ENCODE data around the gene RTTN.
"Not testable (repeated sequence)": the region's sequence is repeated elsewhere in the genome, so short reads cannot be mapped to it uniquely, and the experiment has no call there.

RTTN gene

GRCh38 chr18:70205421-70206397 is at the start of gene RTTN:
RTTN (minus strand) TSS chr18:70205687; CDS start chr18:70205658, 29 bp downstream.
- Histone ChIP-seq H3K4me3 (ENCODE audit: low read depth, low read length) (peak within 1 kb of the TSS; percentile 81), H3K27ac (ENCODE audit: low read depth, low read length) (peak within 1 kb of the TSS; percentile 97)

GRCh38 chr18:70250781-70251180 is 45.3 kb upstream of the RTTN start:
- no peaks in the 10 kb centered on the region for H3K9me3 ChIP-seq (ENCODE audit: control insufficient read depth, insufficient read depth, low read depth, low read length)
- H3K4me3 ChIP-seq (ENCODE audit: low read depth, low read length) = no peak overlapping the region
- H3K4me1 ChIP-seq (ENCODE audit: control insufficient read depth, insufficient read depth, low read length) = no peaks in the 10 kb centered on the region
- H3K9ac ChIP-seq (ENCODE audit: low read length) = no peak overlapping the region
- H3K36me3 ChIP-seq (ENCODE audit: control insufficient read depth, insufficient read depth, low read length) = no peaks in the 10 kb centered on the region
- H3K27me3 ChIP-seq (ENCODE audit: control insufficient read depth, insufficient read depth, low read length) = no peaks in the 10 kb centered on the region
- H3K27ac ChIP-seq (ENCODE audit: low read depth, low read length) = no peak overlapping the region

More at GRCh38 chr18:70205421-70206397, at the start of gene RTTN:
- Histone ChIP-seq H3K36me3 (ENCODE audit: control insufficient read depth, insufficient read depth, low read length) (peaks cover 16% of the 10 kb centered on the region), H3K4me1 (ENCODE audit: control insufficient read depth, insufficient read depth, low read length) (peaks cover 6% of the 10 kb centered on the region; the same call in 1 of the 2 replicates), H3K9ac (ENCODE audit: low read length) (peak within 1 kb of the TSS; percentile 94), H3K9me3 (ENCODE audit: control insufficient read depth, insufficient read depth, low read depth, low read length) (no peaks in the 10 kb centered on the region), H3K27me3 (ENCODE audit: control insufficient read depth, insufficient read depth, low read length) (0 out of 2 replicates have a peak, but pooled peaks cover 7% of the 10 kb centered on the region)

GRCh38 chr18:70249861-70250260 is 44.4 kb upstream of the RTTN start:
- not testable (repeated sequence) for H3K9me3 ChIP-seq (ENCODE audit: control insufficient read depth, insufficient read depth, low read depth, low read length); H3K4me3 ChIP-seq (ENCODE audit: low read depth, low read length); H3K36me3 ChIP-seq (ENCODE audit: control insufficient read depth, insufficient read depth, low read length); H3K27me3 ChIP-seq (ENCODE audit: control insufficient read depth, insufficient read depth, low read length); H3K27ac ChIP-seq (ENCODE audit: low read depth, low read length); H3K9ac ChIP-seq (ENCODE audit: low read length); H3K4me1 ChIP-seq (ENCODE audit: control insufficient read depth, insufficient read depth, low read length)

GRCh38 chr18:70249118-70249517 is 43.6 kb upstream of the RTTN start:
- H3K27me3 ChIP-seq (ENCODE audit: control insufficient read depth, insufficient read depth, low read length) = no peaks in the 10 kb centered on the region
- H3K4me1 ChIP-seq (ENCODE audit: control insufficient read depth, insufficient read depth, low read length) = no peaks in the 10 kb centered on the region
- no peaks in the 10 kb centered on the region for H3K9me3 ChIP-seq (ENCODE audit: control insufficient read depth, insufficient read depth, low read depth, low read length)
- H3K4me3 ChIP-seq (ENCODE audit: low read depth, low read length) = no peak overlapping the region
- no peak overlapping the region for H3K9ac ChIP-seq (ENCODE audit: low read length)
- no peak overlapping the region for H3K27ac ChIP-seq (ENCODE audit: low read depth, low read length)
- no peaks in the 10 kb centered on the region for H3K36me3 ChIP-seq (ENCODE audit: control insufficient read depth, insufficient read depth, low read length)

GRCh38 chr18:70246061-70246466 is 40.6 kb upstream of the RTTN start:
- Histone ChIP-seq H3K27me3 (ENCODE audit: control insufficient read depth, insufficient read depth, low read length) (no peaks in the 10 kb centered on the region), H3K9me3 (ENCODE audit: control insufficient read depth, insufficient read depth, low read depth, low read length) (no peaks in the 10 kb centered on the region), H3K4me1 (ENCODE audit: control insufficient read depth, insufficient read depth, low read length) (peaks cover 5% of the 10 kb centered on the region; the same call in 1 of the 2 replicates), H3K36me3 (ENCODE audit: control insufficient read depth, insufficient read depth, low read length) (no peaks in the 10 kb centered on the region), H3K27ac (ENCODE audit: low read depth, low read length) (no peak overlapping the region), H3K9ac (ENCODE audit: low read length) (no peak overlapping the region), H3K4me3 (ENCODE audit: low read depth, low read length) (no peak overlapping the region)

GRCh38 chr18:70243131-70243929 is 37.8 kb upstream of the RTTN start:
- no peak overlapping the region for H3K27ac ChIP-seq (ENCODE audit: low read depth, low read length)
- H3K9ac ChIP-seq (ENCODE audit: low read length) = no peak overlapping the region

GRCh38 chr18:70236921-70237320 is 31.4 kb upstream of the RTTN start:
- not testable (repeated sequence) for H3K27me3 ChIP-seq (ENCODE audit: control insufficient read depth, insufficient read depth, low read length); H3K36me3 ChIP-seq (ENCODE audit: control insufficient read depth, insufficient read depth, low read length); H3K27ac ChIP-seq (ENCODE audit: low read depth, low read length); H3K4me3 ChIP-seq (ENCODE audit: low read depth, low read length); H3K9me3 ChIP-seq (ENCODE audit: control insufficient read depth, insufficient read depth, low read depth, low read length); H3K4me1 ChIP-seq (ENCODE audit: control insufficient read depth, insufficient read depth, low read length); H3K9ac ChIP-seq (ENCODE audit: low read length)

More at GRCh38 chr18:70243131-70243929, 37.8 kb upstream of the RTTN start:
- H3K4me3 ChIP-seq (ENCODE audit: low read depth, low read length) = no peak overlapping the region
- no peaks in the 10 kb centered on the region for H3K36me3 ChIP-seq (ENCODE audit: control insufficient read depth, insufficient read depth, low read length)
- no peaks in the 10 kb centered on the region for H3K9me3 ChIP-seq (ENCODE audit: control insufficient read depth, insufficient read depth, low read depth, low read length)
- no peaks in the 10 kb centered on the region for H3K27me3 ChIP-seq (ENCODE audit: control insufficient read depth, insufficient read depth, low read length)
- H3K4me1 ChIP-seq (ENCODE audit: control insufficient read depth, insufficient read depth, low read length) = peaks cover 5% of the 10 kb centered on the region; the same call in 1 of the 2 replicates

GRCh38 chr18:70235478-70235877 is 30.0 kb upstream of the RTTN start:
- H3K9me3 ChIP-seq (ENCODE audit: control insufficient read depth, insufficient read depth, low read depth, low read length) = no peaks in the 10 kb centered on the region
- no peak overlapping the region for H3K9ac ChIP-seq (ENCODE audit: low read length)
- no peak overlapping the region for H3K27ac ChIP-seq (ENCODE audit: low read depth, low read length)
- no peaks in the 10 kb centered on the region for H3K27me3 ChIP-seq (ENCODE audit: control insufficient read depth, insufficient read depth, low read length)
- H3K4me3 ChIP-seq (ENCODE audit: low read depth, low read length) = no peak overlapping the region
- peaks cover 9% of the 10 kb centered on the region; the same call in 1 of the 2 replicates for H3K4me1 ChIP-seq (ENCODE audit: control insufficient read depth, insufficient read depth, low read length)
- no peaks in the 10 kb centered on the region for H3K36me3 ChIP-seq (ENCODE audit: control insufficient read depth, insufficient read depth, low read length)

- no peaks in the 10 kb centered on the region for H3K36me3 ChIP-seq (ENCODE audit: control insufficient read depth, insufficient read depth, low read length)
- no peaks in the 10 kb centered on the region for H3K9me3 ChIP-seq (ENCODE audit: control insufficient read depth, insufficient read depth, low read depth, low read length)
- H3K27ac ChIP-seq (ENCODE audit: low read depth, low read length) = no peak overlapping the region
- no peak overlapping the region for H3K9ac ChIP-seq (ENCODE audit: low read length)
- peaks cover 9% of the 10 kb centered on the region; the same call in 1 of the 2 replicates for H3K4me1 ChIP-seq (ENCODE audit: control insufficient read depth, insufficient read depth, low read length)
- no peaks in the 10 kb centered on the region for H3K27me3 ChIP-seq (ENCODE audit: control insufficient read depth, insufficient read depth, low read length)
- H3K4me3 ChIP-seq (ENCODE audit: low read depth, low read length) = no peak overlapping the region
These were observed 29.4 kb upstream of the RTTN start for GRCh38 chr18:70234667-70235459.

GRCh38 chr18:70233974-70234373 is 28.5 kb upstream of the RTTN start:
- H3K9me3 ChIP-seq (ENCODE audit: control insufficient read depth, insufficient read depth, low read depth, low read length) = no peaks in the 10 kb centered on the region
- H3K36me3 ChIP-seq (ENCODE audit: control insufficient read depth, insufficient read depth, low read length) = no peaks in the 10 kb centered on the region
- no peaks in the 10 kb centered on the region for H3K27me3 ChIP-seq (ENCODE audit: control insufficient read depth, insufficient read depth, low read length)
- H3K4me3 ChIP-seq (ENCODE audit: low read depth, low read length) = no peak overlapping the region
- peaks cover 9% of the 10 kb centered on the region; the same call in 1 of the 2 replicates for H3K4me1 ChIP-seq (ENCODE audit: control insufficient read depth, insufficient read depth, low read length)
- H3K9ac ChIP-seq (ENCODE audit: low read length) = no peak overlapping the region
- H3K27ac ChIP-seq (ENCODE audit: low read depth, low read length) = no peak overlapping the region
